Lung (tissue), 12 donors: ENCODE data around the gene ZCCHC10. TPM values are rescaled to one million over a fixed set of nuclear protein-coding genes. Genes with fewer than 3 reads are reported as not detected.
"Not testable (repeated sequence)": the region's sequence is repeated elsewhere in the genome, so short reads cannot be mapped to it uniquely, and the experiment has no call there.

Experiments used
- ATAC-seq: fragments of 200-7000 bp; cut with Tn5 transposase; one replicate; pipeline ENCODE4 v1.9.1; 2020; ENCODE audit warnings: moderate number of reproducible peaks; ENCODE audit not compliant: insufficient read depth, low FRiP score
- DNase-seq, 3 donors: peaks; one replicate each; pipeline ENCODE4 v3.0.0-alpha.2; 2013 to 2017
- H3K27ac ChIP-seq, 2 donors: one replicate each; pipeline ENCODE4 v1.5.1; 2013; ENCODE audit warnings: mild to moderate bottlenecking in 2 of 2, moderate library complexity in 2 of 2, control low read depth in 1 of 2, inconsistent platforms in 1 of 2, low read depth in 1 of 2, low read length in 1 of 2
- H3K27me3 ChIP-seq, 3 donors: one replicate each; pipeline ENCODE4 v1.5.1; 2013; ENCODE audit warnings: low read length in 2 of 3; ENCODE audit not compliant: control insufficient read depth in 3 of 3, insufficient read depth in 3 of 3
- H3K36me3 ChIP-seq, 4 donors: one replicate each; pipeline ENCODE4 v1.5.1; 2013; ENCODE audit warnings: low read length in 4 of 4, mild to moderate bottlenecking in 1 of 4, moderate library complexity in 1 of 4; ENCODE audit not compliant: control insufficient read depth in 4 of 4, insufficient read depth in 4 of 4
- H3K4me1 ChIP-seq, 5 donors: one replicate each; pipeline ENCODE4 v1.5.1; 2013; ENCODE audit warnings: low read length in 5 of 5, mild to moderate bottlenecking in 2 of 5, moderate library complexity in 1 of 5; ENCODE audit not compliant: control insufficient read depth in 5 of 5, insufficient read depth in 5 of 5
- H3K4me3 ChIP-seq: one replicate; pipeline ENCODE4 v1.5.1; 2013; ENCODE audit warnings: mild to moderate bottlenecking, control low read depth, moderate library complexity
- H3K9ac ChIP-seq, 2 donors: one replicate each; pipeline ENCODE4 v1.5.1; 2013; ENCODE audit warnings: low read length in 2 of 2, control low read depth in 1 of 2; ENCODE audit not compliant: insufficient read depth in 1 of 2
- H3K9me3 ChIP-seq, 4 donors: one replicate each; pipeline ENCODE4 v1.5.1; 2013; ENCODE audit warnings: low read length in 3 of 4, mild to moderate bottlenecking in 1 of 4, moderate library complexity in 1 of 4; ENCODE audit not compliant: control insufficient read depth in 4 of 4, insufficient read depth in 3 of 4
- CTCF ChIP-seq: IDR thresholded peaks from 2 replicates; pipeline ENCODE4 v1.5.1; 2012; ENCODE audit warnings: mild to moderate bottlenecking; ENCODE audit errors: control extremely low read depth, extremely low read depth
- WGBS, 2 donors: extraction: QIAGEN DNeasy Blood & Tissue Kit; methylation state at CpG; one replicate each; pipeline ENCODE4 v1.1.7; 2013; 5-methylcytosine and 5-hydroxymethylcytosine counted together
- polyA plus RNA-seq, 2 donors: library from polyadenylated mRNA; stranded (reverse); fragments of 200-250 nt; gene quantifications; one replicate each; pipeline ENCODE4 v1.2.1, GENCODE V29; 2013
- total RNA-seq, 2 donors: library from RNA; depleted of rRNA in 1 of 2; stranded (reverse); fragments of >200 nt in 1 of 2; gene quantifications; one replicate each; pipeline ENCODE4 v1.2.1, GENCODE V29; 2014 to 2021
- donor health status: control.
- donor health status: control.
- donor health status: Bipolar disorder and iron deficiency.
- donor health status: healthy.
- donor health status: DM: yes; HTN: yes; CAD: no.

Gene ZCCHC10
- total and polyA plus RNA-seq, 4 donors = 15.3 to 31.3 (median 24.8) TPM

- Histone ChIP-seq H3K9me3 (no peaks in the 10 kb centered on the region), H3K4me1 (peaks cover 0 to 15% (median 5%) of the 10 kb centered on the region in 5 donors), H3K9ac (peak overlapping the region; percentile 93 to 96), H3K4me3 (no peak overlapping the region), H3K27me3 (no peaks in the 10 kb centered on the region), H3K36me3 (peaks cover 0 to 1% (median 0%) of the 10 kb centered on the region in 4 donors), H3K27ac (peak overlapping the region in 1 of 2 donors; percentile 98)
- ATAC-seq = no peak
- 11 to 17% methylated on average over 5 of the region's 5 CpGs for WGBS, 2 donors
- DNase-seq = peak in 2 of 3 donors; percentile 80 to 85
- no peak for TF ChIP-seq CTCF
Measured at GRCh38 chr5:132961887-132962286, 64.5 kb downstream of the ZCCHC10 start.

GRCh38 chr5:132961123-132961815, 65.1 kb downstream of the ZCCHC10 start:
- peaks cover 0 to 15% (median 5%) of the 10 kb centered on the region in 5 donors for H3K4me1 ChIP-seq
- H3K27ac ChIP-seq, H3K4me3 ChIP-seq, DNase-seq, H3K9me3 ChIP-seq, ATAC-seq, H3K27me3 ChIP-seq, H3K36me3 ChIP-seq: not testable (repeated sequence)
- H3K9ac ChIP-seq = peak overlapping the region in 1 of 2 donors; percentile 96
- 89 to 91% methylated on average over 11 of the region's 11 CpGs for WGBS, 2 donors

- not testable (repeated sequence) for DNase-seq, ATAC-seq, H3K27me3 ChIP-seq, H3K27ac ChIP-seq, H3K4me3 ChIP-seq, H3K9ac ChIP-seq, H3K9me3 ChIP-seq
- H3K4me1 ChIP-seq = peaks cover 0 to 11% (median 8%) of the 10 kb centered on the region in 5 donors
- peaks cover 0 to 11% (median 1%) of the 10 kb centered on the region in 4 donors for H3K36me3 ChIP-seq
- WGBS, 2 donors = 89 to 90% methylated on average over 6 of the region's 6 CpGs
Measured at GRCh38 chr5:132956166-132956799, 70.1 kb downstream of the ZCCHC10 start.

GRCh38 chr5:132953710-132954109, 72.6 kb downstream of the ZCCHC10 start:
- ATAC-seq = no peak
- no peak overlapping the region for H3K9ac ChIP-seq
- no peak for TF ChIP-seq CTCF
- H3K27me3 ChIP-seq = no peaks in the 10 kb centered on the region
- H3K36me3 ChIP-seq = peaks cover 0 to 11% (median 1%) of the 10 kb centered on the region in 4 donors
- peak in 2 of 3 donors; percentile 48 to 58 for DNase-seq
- H3K9me3 ChIP-seq = no peaks in the 10 kb centered on the region
- H3K4me1 ChIP-seq = peaks cover 0 to 14% (median 3%) of the 10 kb centered on the region in 5 donors
- H3K27ac ChIP-seq = no peak overlapping the region
- WGBS, 2 donors = 48 to 79% methylated on average over 6 of the region's 6 CpGs
- H3K4me3 ChIP-seq = no peak overlapping the region
